GM18526 (cell line): ENCODE results near the gene PIEZO2.

ENCODE experiments used
- POLR2A ChIP-seq: IDR thresholded peaks from 3 replicates; pipeline ENCODE4 v1.6.1; 2011; ENCODE audit not compliant: insufficient read length; ENCODE audit errors: extremely low read depth

PIEZO2 gene

DNA sequence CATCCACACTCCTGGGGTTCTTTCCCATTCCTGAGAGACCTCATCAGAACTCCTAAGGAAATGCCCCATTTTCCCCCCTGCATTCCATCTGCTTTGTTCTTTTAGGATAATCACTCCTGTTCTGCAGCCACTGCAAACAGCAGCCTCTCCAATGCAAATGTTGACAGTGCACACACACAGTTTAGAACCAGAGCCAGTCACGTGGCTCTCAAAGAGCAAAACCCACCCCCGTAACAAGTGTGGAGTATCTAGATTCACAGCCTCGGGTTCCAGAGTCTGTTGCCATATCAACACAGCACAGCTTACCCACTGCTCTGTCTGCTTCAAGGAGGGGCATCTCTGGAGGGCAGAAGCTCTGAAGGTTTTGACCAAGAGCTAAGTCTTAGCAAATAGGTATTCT, 443.6 kb downstream of the PIEZO2 start:
- TF ChIP-seq POLR2A = no peak

DNA sequence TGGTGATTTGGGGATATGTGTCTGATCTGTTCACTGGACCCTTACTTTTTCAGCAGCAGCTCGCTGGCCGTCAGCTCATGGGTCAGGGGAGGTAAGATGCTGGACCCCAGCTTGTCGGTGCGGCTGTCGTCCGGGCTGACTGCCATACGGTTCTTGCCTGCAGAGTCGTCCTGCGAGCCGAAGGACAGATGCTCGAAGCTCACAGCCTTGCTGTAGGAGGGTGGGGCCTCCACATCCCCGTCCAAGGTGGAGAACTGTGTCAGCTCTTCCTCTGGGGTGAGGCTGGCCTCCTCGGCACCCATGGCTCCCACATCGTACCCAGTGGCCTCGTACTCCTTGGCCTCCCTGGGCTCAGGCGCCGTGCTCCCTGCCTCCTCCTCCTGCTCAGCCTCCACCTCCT, 444.1 kb downstream of the PIEZO2 start:
- no peak for TF ChIP-seq POLR2A

DNA sequence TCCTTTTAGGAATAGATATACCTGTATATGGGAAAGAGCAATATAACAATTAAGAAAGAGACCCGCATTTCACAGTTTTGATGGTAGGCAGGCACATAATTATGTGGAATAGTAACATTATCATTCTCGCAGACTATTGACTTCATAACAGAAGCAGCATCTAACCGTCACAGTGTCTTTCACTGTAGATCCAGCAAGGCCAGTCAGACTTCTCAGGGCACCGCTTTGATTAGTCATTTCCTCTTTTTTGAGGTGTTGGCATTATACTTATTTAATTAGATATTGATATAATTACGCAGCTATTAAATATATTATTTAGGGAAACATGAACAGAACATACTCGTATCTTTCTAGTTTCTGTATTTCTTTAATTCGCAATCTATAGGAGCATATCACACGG, 447.2 kb downstream of the PIEZO2 start:
- no peak for TF ChIP-seq POLR2A

DNA sequence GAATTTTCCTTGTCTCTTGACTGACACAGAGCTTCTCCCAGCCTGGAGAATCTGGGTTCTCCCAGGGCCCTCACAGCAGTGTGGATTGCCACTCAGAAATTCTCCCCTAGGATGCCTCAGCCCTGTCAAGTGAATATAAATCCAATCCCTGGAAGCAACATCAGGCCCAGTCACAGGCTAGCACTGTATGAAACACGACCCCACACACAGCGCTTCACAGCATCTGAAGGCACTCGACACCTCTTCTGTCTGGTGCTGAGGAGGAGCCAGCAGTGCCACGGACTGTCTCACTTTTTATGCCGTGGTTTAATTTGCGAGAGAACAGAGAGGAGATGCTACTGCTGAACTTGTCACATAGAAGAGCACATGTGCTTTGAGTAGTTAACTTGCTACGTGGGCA, 459.0 kb downstream of the PIEZO2 start:
- no peak for TF ChIP-seq POLR2A

DNA sequence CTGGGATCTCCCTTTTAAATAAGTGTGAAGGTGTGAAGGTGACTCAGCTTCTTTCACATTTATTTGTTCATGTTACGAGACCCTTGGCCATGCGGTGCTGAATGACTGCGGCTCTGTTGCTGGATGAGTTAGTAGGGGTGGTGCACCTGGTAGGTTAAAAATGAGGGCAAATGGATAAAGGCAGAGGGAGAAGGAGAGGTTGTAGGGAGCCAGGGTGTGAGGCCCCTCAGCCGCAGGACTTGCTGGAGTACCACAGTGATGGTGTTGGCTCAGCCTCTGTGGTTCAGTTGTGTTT, 459.4 kb downstream of the PIEZO2 start:
- TF ChIP-seq POLR2A = no peak

DNA sequence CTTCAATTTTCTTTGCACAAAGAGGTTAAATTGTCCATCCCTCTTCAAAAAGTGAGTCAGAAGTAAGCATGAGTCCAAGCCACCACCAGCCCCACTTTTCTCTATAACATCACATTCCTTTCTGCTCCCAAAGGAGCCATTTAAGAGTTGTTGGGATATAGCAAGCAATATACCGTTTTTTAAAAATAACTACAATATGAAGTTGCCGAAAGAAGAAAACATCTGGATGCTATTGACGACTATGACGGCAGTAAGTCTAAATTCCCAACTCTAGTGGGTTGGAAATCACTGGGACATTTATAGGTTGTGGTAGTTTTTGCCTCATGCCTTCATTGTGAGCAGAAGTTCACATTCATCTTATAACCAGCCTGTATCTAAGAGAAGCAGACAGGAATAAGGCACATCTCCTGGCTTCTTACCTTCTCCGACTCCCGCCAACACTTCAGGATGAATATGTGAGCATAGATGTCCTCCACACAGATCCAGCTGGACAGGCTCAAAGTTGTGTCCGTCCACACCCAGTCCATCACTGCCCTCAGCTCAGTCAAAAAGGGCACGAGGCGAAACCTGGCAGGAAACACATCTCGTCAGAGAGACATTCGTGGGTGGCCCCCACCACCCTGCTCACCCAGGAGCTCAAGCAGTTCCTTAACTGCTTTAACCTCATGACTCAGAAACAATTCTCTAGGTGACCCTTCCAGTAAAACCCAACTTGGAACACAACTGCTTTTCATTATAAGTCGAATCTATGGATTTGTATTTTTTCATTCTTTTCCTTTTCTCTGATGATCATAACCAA, 459.9 kb downstream of the PIEZO2 start:
- no peak for TF ChIP-seq POLR2A

DNA sequence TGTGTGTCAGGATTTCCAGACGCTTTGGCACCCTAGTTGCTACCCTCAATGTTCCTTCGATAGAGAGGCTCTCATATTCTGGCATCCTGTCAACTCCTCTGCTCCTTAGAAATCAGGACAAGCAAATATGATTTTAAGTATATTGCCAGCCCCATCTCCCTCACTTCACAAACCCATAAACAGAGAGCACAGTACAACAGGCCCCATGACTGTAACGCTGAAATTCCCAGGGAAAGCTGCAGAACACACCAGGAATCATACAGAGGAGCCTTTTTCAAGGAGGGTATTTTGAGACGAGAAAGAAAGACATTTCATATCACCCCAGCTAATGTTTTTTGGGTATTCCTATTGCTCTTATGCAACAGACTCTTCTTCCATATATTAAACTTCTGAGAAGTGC, 460.6 kb downstream of the PIEZO2 start:
- TF ChIP-seq POLR2A = no peak

DNA sequence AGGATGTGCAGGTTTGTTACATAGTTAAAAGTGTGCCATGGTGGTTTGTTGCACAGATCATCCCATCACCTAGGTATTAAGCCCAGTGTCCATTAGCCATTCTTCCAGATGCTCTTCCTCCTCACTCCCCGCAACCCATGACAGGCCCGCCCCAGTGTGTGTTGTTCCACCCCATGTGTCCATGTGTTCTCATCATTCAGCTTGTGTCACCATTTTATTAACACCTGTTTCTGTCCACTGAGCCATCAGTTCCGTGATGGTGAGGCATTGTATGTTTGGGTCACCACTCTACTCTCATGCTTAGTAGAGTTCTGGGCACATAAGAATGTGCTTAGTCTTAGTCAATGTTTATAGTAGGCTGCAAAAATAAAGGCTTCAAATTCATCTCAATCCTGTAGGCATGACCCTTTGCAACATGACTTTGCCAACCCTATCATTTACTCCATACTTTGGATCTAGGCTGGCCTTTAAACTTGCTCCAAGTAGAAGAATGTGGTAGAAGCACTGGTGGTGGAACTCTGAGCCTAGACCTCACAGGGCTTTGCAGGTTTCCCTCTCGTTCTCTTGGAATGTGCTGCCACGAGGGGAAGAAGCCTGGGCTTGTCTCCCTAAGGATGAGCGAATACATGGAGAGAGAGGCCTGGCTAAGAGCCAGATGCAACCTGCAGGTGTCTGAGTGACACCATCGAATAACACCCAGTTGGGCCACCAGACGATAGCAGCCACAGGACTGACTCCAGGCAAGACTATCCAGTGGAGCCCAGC, 462.0 kb downstream of the PIEZO2 start:
- TF ChIP-seq POLR2A = no peak

DNA sequence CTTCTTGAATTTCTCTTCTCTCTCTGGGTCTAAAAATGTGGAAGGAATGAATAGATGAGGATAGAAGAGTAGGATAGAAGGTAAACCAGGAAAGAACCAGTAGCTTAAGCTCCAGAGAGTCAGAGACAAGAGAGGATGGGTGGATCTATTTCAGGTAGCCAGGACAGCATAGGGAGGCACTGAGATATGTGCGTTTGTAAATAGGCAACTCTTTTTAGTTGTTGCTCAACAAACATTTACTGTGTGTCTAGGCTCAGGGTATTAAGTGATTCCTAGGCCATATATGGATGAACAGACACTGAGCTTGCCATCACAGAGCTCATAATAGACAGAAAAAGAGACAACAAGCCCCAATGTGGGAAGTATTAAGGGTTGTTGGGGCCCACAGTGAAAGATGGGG, 463.1 kb downstream of the PIEZO2 start:
- no peak for TF ChIP-seq POLR2A

DNA sequence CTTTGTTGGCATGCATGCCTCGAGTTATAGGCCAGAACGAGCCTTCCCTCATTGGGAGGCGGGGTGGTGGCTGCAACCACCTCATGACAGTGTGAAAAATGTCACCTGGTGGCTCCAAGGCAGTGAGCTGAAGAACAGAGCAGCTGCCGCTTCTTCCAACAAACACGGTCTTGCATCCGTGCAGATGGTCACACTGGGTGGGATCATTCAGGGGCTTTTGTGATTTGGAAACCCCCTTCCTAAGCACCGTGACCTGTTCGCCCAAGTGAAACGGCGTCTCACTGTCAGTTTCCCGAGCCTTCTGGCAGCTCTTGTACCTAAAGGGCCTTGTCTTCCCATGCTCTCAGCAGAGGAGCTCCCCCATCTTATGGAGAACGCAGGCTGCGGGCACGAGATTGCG, 463.9 kb downstream of the PIEZO2 start:
- TF ChIP-seq POLR2A = no peak

DNA sequence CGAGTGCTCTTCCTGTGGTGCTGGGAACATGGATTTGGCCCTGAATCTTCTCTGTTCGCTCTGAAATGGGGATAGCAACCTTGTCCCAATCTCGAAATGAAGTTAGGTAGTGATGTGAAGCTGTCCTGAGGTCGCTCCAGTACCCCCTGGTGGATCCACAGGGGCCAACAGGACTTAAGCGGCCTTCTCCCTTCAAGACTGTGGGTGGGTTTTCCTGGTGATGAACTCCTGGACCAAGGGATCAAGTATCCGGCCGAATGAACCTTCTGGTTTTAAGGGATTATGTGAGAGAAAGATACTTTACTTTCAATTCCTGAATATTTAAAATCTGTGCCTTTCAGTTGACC, 467.0 kb downstream of the PIEZO2 start:
- TF ChIP-seq POLR2A = no peak

DNA sequence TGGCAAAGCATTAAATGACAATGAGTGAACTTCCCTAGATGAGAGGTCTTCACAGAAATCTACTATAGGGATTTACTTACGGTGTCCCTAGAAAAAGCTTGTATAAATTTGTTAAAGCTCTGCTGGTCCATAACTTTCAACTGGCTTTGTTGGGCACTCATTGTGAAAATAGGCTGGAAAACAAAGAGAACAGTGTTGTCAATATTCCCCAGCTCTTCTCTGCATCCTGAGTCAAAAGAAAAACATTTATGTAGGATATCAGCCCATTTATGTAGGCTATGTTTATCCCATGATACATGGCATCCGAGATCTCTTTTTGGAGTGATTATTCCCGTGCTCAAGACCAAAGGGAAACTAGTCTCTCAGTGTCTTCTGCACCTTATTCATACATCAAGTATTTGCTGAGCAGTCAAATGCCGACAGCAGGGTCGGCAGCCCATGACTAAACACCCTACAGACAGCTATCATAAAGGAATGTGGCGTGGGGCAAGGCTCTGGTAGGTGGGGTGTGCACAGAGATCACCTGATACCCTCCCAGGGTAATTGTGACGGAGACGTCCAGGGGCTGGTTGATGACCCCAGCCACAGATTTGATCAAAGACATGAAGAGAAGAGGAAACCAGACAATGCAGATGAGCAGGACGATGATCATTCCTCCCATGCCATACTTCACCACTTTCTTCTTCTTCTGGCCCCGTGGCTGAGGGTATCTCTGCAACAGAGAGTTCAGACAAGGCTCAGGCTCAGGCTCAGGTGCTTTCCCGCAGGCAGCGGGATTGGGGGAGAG, 467.6 kb downstream of the PIEZO2 start:
- TF ChIP-seq POLR2A = no peak

DNA sequence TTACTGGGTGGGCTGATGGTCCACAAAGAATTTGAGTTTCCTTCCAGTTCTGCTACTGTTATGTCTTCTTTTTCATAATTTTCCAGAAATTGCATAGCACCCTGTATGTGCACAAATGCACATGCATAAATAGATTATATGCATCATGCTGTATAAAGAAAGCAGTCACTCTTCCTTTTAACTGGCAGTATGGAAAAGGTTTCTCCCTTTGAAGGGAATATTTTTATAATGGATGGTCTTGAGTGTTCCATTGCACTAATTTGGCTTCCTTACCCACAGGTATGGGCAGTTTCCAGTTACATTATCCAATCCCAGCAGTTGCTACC, 469.1 kb downstream of the PIEZO2 start:
- TF ChIP-seq POLR2A = no peak

DNA sequence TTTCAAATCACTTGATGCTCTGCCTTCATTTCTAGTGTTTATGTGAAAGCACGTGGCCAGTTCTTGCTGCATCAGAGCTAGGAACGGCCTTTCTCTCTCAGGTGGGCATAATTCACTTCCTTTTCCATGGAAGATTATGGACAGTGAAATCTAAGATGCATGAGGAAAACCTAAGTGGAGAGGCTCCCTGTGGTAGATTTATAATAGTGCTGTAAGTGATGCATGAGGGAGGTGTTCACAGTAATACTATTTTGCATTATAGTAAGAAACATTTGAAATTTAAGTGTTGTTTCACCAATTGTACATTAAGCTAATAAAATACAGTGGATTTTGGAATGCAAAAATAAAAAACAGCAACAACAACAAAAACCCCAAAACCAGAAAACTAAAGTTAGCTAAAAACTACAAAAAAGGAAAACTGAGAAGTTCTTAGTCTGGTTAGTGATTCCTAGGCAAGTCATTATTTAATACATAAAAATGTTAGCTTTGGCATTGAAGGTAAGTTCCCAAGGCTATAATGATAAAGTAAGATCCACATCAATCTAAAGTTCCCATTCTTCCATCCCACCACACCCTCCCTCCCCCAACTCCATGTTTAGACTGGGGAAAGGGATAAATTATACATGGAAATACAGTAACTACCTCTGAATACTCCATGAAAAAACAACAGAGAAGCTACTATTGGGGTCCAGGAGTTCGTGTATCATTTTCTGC, 469.7 kb downstream of the PIEZO2 start:
- TF ChIP-seq POLR2A = no peak

DNA sequence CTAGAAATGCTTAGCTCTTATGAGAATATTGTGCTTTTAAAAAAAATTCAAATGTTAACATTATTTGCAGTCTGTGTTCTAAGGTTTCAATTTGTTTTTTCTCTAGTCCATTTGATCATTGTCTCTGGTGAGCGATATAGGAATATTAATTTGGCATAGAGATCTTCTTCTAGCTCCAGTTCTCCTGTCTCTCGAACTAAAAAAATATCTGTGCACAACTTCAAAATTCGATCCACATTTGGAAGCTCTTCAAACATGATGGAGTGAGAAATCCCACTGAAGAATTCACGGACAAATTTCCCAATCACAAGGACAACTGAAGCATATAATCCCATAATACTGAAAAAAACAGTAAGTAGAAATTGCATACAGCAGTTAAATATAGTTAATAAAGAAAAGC, 477.9 kb downstream of the PIEZO2 start:
- TF ChIP-seq POLR2A = no peak

DNA sequence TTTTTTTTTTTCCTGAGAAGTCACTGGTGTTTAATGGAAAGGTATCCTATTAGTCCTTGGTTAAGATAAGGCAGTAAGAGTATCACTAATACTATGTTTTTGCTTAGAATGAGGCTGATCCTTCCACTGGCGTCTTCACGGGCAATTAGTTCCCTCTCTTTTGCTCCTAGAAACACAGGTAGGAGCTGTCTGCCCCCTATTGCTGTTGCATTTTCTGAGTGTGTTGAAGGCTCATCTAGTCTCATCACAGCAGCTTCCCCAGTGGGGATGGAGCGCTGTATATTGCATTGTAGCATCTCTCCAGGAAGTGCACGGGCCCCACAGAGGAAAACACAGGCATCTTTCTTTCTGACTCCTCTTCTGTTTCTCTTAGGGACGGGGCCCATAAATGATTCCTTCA, 478.5 kb downstream of the PIEZO2 start:
- no peak for TF ChIP-seq POLR2A

DNA sequence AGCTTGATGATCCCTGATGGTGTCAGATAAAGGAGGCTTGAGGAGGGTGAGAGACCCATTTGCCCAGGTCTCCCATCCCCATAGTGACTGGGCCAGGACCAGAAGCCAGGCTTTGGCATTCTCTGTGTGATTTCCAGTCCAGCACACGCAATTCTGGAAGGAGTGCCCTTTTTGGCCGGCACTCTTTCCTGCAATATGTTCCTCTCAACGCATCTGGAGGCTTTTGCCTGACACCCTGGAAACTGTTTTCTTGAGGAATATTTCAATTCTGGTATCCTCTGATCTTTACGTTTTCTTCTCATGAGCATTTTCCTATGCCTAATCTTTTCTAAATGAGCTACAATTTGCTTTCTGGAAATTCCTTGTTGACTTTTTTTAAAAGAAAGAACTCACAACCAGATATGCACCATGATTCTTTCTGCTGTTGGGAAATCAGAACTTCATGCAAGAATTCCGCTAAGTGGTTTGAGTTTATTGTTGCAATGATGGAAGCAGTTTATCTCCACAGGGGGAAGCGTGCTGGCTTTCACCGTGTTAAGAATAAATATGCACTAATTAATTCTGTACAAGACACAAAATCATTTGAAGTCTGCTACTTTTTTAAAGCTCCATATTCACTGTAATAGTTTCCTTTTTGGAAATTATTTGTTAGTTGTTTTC, 479.8 kb downstream of the PIEZO2 start:
- TF ChIP-seq POLR2A = no peak
